ENCODE measurements around the gene FNDC1. TPM values are rescaled to one million over a fixed set of nuclear protein-coding genes. Genes with fewer than 3 reads are reported as not detected.

The FNDC1 gene
- total RNA-seq, 1 donor from 2014 or later: 1.9 TPM

Other genes with a start within 250 kb of the FNDC1 start
- gene RSPH3, start 169.2 kb upstream of the FNDC1 start, total RNA-seq: 12.1 TPM
- gene TAGAP, start 124.4 kb upstream of the FNDC1 start, total RNA-seq: 2.1 TPM

Data from left ventricle myocardium superior (tissue), 1 donor.